HepG2 (cell line): ENCODE measurements around the gene ZNF106. TPM values are rescaled to one million over a fixed set of nuclear protein-coding genes. Genes with fewer than 3 reads are reported as not detected.
A peak's percentile ranks its signal among the peaks of the same experiment; 100 is the strongest.

Experiments
- ARID5B ChIP-seq: IDR thresholded peaks from 2 replicates; pipeline ENCODE4 v1.4.0; 2020; ENCODE audit warnings: mild to moderate bottlenecking, missing genetic modification reagents
- ATF4 ChIP-seq, 2 experiments: fragments of 450-650 bp in 1 of 2; sonication (generic) in 1 of 2; formaldehyde crosslinking; IDR thresholded peaks; 2 replicates each; pipeline versions ENCODE4 v1.5.0 to v1.8.0; 2020 to 2022; ENCODE audit warnings: mild to moderate bottlenecking in 1 of 2, missing genetic modification reagents in 1 of 2
- ATF7-NPFF ChIP-seq: sonication (generic); formaldehyde crosslinking; IDR thresholded peaks from 2 replicates; pipeline ENCODE4 v1.8.1; 2023; ENCODE audit warnings: mild to moderate bottlenecking, low read depth, missing genetic modification reagents, moderate library complexity
- HMGA1 ChIP-seq: sonication (generic); formaldehyde crosslinking; conservative IDR thresholded peaks from 2 replicates; pipeline ENCODE4 v1.4.0; 2020; ENCODE audit warnings: missing genetic modification reagents
- KMT2B ChIP-seq: IDR thresholded peaks from 2 replicates; pipeline ENCODE4 v1.6.1; 2016; ENCODE audit warnings: missing genetic modification reagents, missing compliant biosample characterization
- MXD4 ChIP-seq: IDR thresholded peaks from 2 replicates; pipeline ENCODE4 v1.6.1; 2016; ENCODE audit warnings: mild to moderate bottlenecking, missing biosample characterization, missing genetic modification reagents
- NFYB ChIP-seq: sonication (generic); formaldehyde crosslinking; IDR thresholded peaks from 2 replicates; pipeline ENCODE4 v1.4.0; 2020; ENCODE audit warnings: missing genetic modification reagents
- PTBP1 ChIP-seq: fragments of 200-400 bp; formaldehyde crosslinking; IDR thresholded peaks from 2 replicates; pipeline ENCODE4 v1.6.1; 2018; ENCODE audit warnings: low read length, low read depth; ENCODE audit not compliant: poor library complexity, severe bottlenecking
- REPIN1 ChIP-seq: sonication (generic); formaldehyde crosslinking; IDR thresholded peaks from 2 replicates; pipeline ENCODE4 v1.8.0; 2022; ENCODE audit warnings: missing genetic modification reagents, low read depth, mild to moderate bottlenecking, borderline replicate concordance
- SAP130 ChIP-seq: IDR thresholded peaks from 2 replicates; pipeline ENCODE4 v1.6.1; 2016; ENCODE audit warnings: low read depth
- SMAD3 ChIP-seq: sonication (generic); formaldehyde crosslinking; IDR thresholded peaks from 2 replicates; pipeline ENCODE4 v1.4.0; 2020; ENCODE audit warnings: missing genetic modification reagents
- THAP11 ChIP-seq: IDR thresholded peaks from 2 replicates; pipeline ENCODE4 v1.6.1; 2016; ENCODE audit warnings: missing biosample characterization, missing genetic modification reagents
- XRCC5 ChIP-seq: fragments of 200-400 bp; formaldehyde crosslinking; optimal IDR thresholded peaks from 2 replicates; pipeline ENCODE3; 2017; ENCODE audit warnings: mild to moderate bottlenecking, low read length
- ZNF263 ChIP-seq: sonication (generic); formaldehyde crosslinking; IDR thresholded peaks from 2 replicates; pipeline ENCODE4 v1.4.0; 2020; ENCODE audit warnings: missing genetic modification reagents
- ZNF292 ChIP-seq: sonication (generic); formaldehyde crosslinking; IDR thresholded peaks from 2 replicates; pipeline ENCODE4 v1.8.1; 2022; ENCODE audit warnings: mild to moderate bottlenecking, low read depth, missing genetic modification reagents, borderline replicate concordance
- ZNF33A ChIP-seq: sonication (generic); formaldehyde crosslinking; IDR thresholded peaks from 2 replicates; pipeline ENCODE4 v1.5.1; 2020; ENCODE audit warnings: missing genetic modification reagents, mild to moderate bottlenecking, moderate library complexity, borderline replicate concordance
- ZNF501 ChIP-seq: sonication (generic); formaldehyde crosslinking; IDR thresholded peaks from 2 replicates; pipeline ENCODE4 v1.5.1; 2020; ENCODE audit warnings: mild to moderate bottlenecking, moderate library complexity, missing genetic modification reagents
- polyA plus RNA-seq, 8 experiments: library from polyadenylated mRNA; depleted of rRNA in 3 of 8; stranded (reverse) in 7 of 8; unstranded in 1 of 8; fragments of >200 nt; fragmentation: Illumina TruSeq in 4 of 8; extraction: Trizol in 4 of 8; gene quantifications; 2 replicates each; pipeline versions ENCODE4 v1.2.1 to v1.2.3, GENCODE V29; 2011 to 2016; ENCODE audit warnings: low read depth in 4 of 8, missing spikeins in 1 of 8, mixed read lengths in 1 of 8; ENCODE audit not compliant: insufficient read depth in 1 of 8
- total RNA-seq, 5 experiments: library from RNA; depleted of rRNA; stranded (reverse); fragments of >200 nt; fragmentation: Illumina TruSeq; extraction: Trizol; gene quantifications; 2 replicates each; pipeline ENCODE4 v1.2.3, GENCODE V29; 2016; ENCODE audit warnings: low read depth in 1 of 5
- TF ChIP-seq, protein P1 (sequence below): sonication (generic); formaldehyde crosslinking; IDR thresholded peaks from 2 replicates; pipeline ENCODE4 v1.9.0; 2022; ENCODE audit warnings: missing genetic modification reagents, mild to moderate bottlenecking, borderline replicate concordance
- TF ChIP-seq, protein P2 (sequence below): sonication (generic); formaldehyde crosslinking; IDR thresholded peaks from 2 replicates; pipeline ENCODE4 v1.9.0; 2022; ENCODE audit warnings: low read depth, missing genetic modification reagents
- TF ChIP-seq, protein P3 (sequence below): IDR thresholded peaks from 2 replicates; pipeline ENCODE4 v1.6.1; 2012; ENCODE audit warnings: inconsistent platforms

The ZNF106 gene
- total and polyA plus RNA-seq, 2 of the 13 experiments (the other 11 are each of a cell fraction or from before 2014, with no cell fraction given): 12.5 to 35.1 TPM

GRCh38 chr15:42495361-42496212 lies 4.6 kb upstream of the ZNF106 start, which contains the start of gene SNAP23 (continued):
- TF ChIP-seq NFYB (CRISPR knock-in tag) (peak; percentile 95), ATF4 (CRISPR knock-in tag; IDR thresholded peaks at IDR 0.05) (peak in 1 of 2 experiments; percentile 75; a peak in 1 of 4 replicates), ZNF33A (no peak), ZNF263 (no peak), KMT2B (CRISPR knock-in tag) (peak; percentile 68), ATF7-NPFF (0 out of 2 replicates have a peak, but pooled peaks have one; percentile 21), MXD4 (CRISPR knock-in tag) (peak; percentile 72), XRCC5 (peak; percentile 75), HMGA1 (CRISPR knock-in tag) (no peak), SAP130 (CRISPR knock-in tag) (peak; percentile 97), ARID5B (CRISPR knock-in tag) (peak; percentile 47; the same call in 1 of the 2 replicates), REPIN1 (peak; percentile 54; the same call in 1 of the 2 replicates), SMAD3 (CRISPR knock-in tag) (peak; percentile 64; the same call in 1 of the 2 replicates), ZNF501 (CRISPR knock-in tag) (peak; percentile 77), PTBP1 (no peak), ZNF292 (CRISPR knock-in tag) (no peak), THAP11 (CRISPR knock-in tag) (peak; percentile 40; the same call in 1 of the 2 replicates)
- TF ChIP-seq, protein P1, sequence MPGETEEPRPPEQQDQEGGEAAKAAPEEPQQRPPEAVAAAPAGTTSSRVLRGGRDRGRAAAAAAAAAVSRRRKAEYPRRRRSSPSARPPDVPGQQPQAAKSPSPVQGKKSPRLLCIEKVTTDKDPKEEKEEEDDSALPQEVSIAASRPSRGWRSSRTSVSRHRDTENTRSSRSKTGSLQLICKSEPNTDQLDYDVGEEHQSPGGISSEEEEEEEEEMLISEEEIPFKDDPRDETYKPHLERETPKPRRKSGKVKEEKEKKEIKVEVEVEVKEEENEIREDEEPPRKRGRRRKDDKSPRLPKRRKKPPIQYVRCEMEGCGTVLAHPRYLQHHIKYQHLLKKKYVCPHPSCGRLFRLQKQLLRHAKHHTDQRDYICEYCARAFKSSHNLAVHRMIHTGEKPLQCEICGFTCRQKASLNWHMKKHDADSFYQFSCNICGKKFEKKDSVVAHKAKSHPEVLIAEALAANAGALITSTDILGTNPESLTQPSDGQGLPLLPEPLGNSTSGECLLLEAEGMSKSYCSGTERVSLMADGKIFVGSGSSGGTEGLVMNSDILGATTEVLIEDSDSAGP (CRISPR knock-in tag): peak; percentile 69; the same call in 1 of the 2 replicates
- TF ChIP-seq, protein P2, sequence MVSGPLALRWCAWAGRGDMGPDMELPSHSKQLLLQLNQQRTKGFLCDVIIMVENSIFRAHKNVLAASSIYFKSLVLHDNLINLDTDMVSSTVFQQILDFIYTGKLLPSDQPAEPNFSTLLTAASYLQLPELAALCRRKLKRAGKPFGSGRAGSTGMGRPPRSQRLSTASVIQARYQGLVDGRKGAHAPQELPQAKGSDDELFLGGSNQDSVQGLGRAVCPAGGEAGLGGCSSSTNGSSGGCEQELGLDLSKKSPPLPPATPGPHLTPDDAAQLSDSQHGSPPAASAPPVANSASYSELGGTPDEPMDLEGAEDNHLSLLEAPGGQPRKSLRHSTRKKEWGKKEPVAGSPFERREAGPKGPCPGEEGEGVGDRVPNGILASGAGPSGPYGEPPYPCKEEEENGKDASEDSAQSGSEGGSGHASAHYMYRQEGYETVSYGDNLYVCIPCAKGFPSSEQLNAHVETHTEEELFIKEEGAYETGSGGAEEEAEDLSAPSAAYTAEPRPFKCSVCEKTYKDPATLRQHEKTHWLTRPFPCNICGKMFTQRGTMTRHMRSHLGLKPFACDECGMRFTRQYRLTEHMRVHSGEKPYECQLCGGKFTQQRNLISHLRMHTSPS: peak; percentile 42; the same call in 1 of the 2 replicates
- TF ChIP-seq, protein P3, sequence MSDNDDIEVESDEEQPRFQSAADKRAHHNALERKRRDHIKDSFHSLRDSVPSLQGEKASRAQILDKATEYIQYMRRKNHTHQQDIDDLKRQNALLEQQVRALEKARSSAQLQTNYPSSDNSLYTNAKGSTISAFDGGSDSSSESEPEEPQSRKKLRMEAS: peak; percentile 79
